Right cardiac atrium (tissue), 5 donors: ENCODE data around the gene PKN2. TPM values are rescaled to one million over a fixed set of nuclear protein-coding genes. Genes with fewer than 3 reads are reported as not detected.
A peak's percentile ranks its signal among the peaks of the same experiment; 100 is the strongest.
"Not testable (repeated sequence)": the region's sequence is repeated elsewhere in the genome, so short reads cannot be mapped to it uniquely, and the experiment has no call there.

Source experiments
- ATAC-seq, 2 donors: fragments of 200-7000 bp; cut with Tn5 transposase; one replicate each; pipeline versions ENCODE4 v1.8.0 to v1.9.1; 2020; ENCODE audit warnings: moderate library complexity in 2 of 2, mild to moderate bottlenecking in 1 of 2
- DNase-seq, 3 donors: peaks; one replicate each; pipeline ENCODE4 v3.0.0-alpha.2; 2020
- H3K27ac ChIP-seq: one replicate; pipeline ENCODE4 v1.5.1; 2013; ENCODE audit warnings: mild to moderate bottlenecking, low read length, control low read depth, moderate library complexity
- H3K27me3 ChIP-seq: one replicate; pipeline ENCODE4 v1.6.1; 2013; ENCODE audit not compliant: control insufficient read depth, insufficient read depth
- H3K4me1 ChIP-seq: one replicate; pipeline ENCODE4 v1.6.1; 2013; ENCODE audit warnings: low read length; ENCODE audit not compliant: control insufficient read depth, insufficient read depth
- H3K4me3 ChIP-seq: one replicate; pipeline ENCODE4 v1.5.1; 2013; ENCODE audit warnings: low read length, control low read depth
- H3K9me3 ChIP-seq: one replicate; pipeline ENCODE4 v1.6.1; 2013; ENCODE audit warnings: low read length; ENCODE audit not compliant: control insufficient read depth
- whole genome bisulfite sequencing: extraction: QIAGEN DNeasy Blood & Tissue Kit; methylation state at CpG from one replicate; pipeline ENCODE4 v1.1.7; 2013; 5-methylcytosine and 5-hydroxymethylcytosine counted together
- intact Hi-C, 4 donors: fragments of 100-400 bp; cut with DNase I; formaldehyde crosslinking; loops; one replicate each; pipeline versions ENCODE4 v1.11.0 to v1.14.0; 2022 to 2023
- polyA plus RNA-seq: library from polyadenylated mRNA; stranded (reverse); fragments of 200-250 nt; gene quantifications from one replicate; pipeline ENCODE4 v1.2.3, GENCODE V29; 2013
- total RNA-seq, 4 donors: library from RNA; stranded (reverse); fragmentation: NEBNext Ultra II Directional; extraction: Animal tissue kit (Norgen Biotek cat#: 25700); gene quantifications; one replicate each; pipeline ENCODE4 v1.2.1, GENCODE V29; 2021
- donor health status: healthy with polysubstance abuse.
- donor health status: DM: no; HTN: yes; CAD: no.
- donor health status: DM: no; HTN: no; CAD: no.
- donor health status: DM: no; HTN: yes; CAD: no; lungs with severe emphysema.
- donor health status: DM: yes; HTN: yes; CAD: no.

PKN2 gene
- total and polyA plus RNA-seq, 5 donors = 9.8 to 33.8 (median 30.6) TPM

DNA sequence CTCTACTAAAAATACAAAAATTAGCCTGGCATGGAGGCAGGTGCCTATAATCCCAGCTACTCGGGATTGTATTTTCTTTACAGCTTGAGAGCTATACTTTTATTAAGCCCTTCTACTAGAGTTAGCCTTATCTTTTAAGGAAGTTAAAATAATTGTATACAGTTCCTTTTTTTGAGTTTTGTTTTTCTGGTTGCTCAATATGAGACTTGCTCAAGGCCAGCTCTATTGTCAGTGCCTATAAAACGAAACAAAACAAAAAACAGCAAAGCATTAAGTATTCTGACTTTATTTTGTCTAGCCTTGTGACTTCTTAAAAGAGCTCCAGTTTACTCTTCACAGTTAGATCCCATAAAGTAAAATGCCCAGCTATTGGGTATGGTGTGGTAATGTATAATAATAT, 17.2 kb downstream of the PKN2 start:
- Histone ChIP-seq H3K9me3 (no peaks in the 10 kb centered on the region), H3K4me1 (peaks cover 3% of the 10 kb centered on the region), H3K27me3 (no peaks in the 10 kb centered on the region), H3K4me3 (no peak overlapping the region), H3K27ac (no peak overlapping the region)
- DNase-seq (no peak), ATAC-seq (peak; percentile 33 to 61)
- 58% methylated on average over 2 of the region's 2 CpGs for WGBS
- intact Hi-C loops = no loop called here

DNA sequence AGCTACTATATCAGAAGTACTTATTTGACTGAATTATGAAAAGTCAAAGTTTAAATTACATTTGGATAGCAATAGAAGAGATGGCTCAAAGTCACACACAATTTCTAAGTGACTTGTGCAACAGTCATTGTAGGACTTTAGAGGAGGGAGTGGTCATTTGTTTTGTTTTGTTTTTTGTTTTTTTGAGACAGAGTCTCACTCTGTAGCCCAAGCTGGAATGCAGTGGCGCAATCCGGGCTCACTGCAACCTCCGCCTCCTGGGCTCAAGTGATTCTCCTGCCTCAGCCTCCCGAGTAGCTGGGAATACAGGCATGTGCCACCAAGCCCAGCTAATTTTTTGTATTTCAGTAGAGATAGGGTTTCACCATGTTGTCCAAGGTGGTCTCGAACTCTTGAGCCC, 17.7 kb downstream of the PKN2 start:
- intact Hi-C loops, H3K9me3 ChIP-seq, H3K4me1 ChIP-seq, H3K27ac ChIP-seq, H3K27me3 ChIP-seq, H3K4me3 ChIP-seq: not testable (repeated sequence)
- 87% methylated on average over 5 of the region's 5 CpGs for WGBS
- ATAC-seq (peak in 1 of 2 donors; percentile 28), DNase-seq (peak; percentile 21 to 71 (median 65))

DNA sequence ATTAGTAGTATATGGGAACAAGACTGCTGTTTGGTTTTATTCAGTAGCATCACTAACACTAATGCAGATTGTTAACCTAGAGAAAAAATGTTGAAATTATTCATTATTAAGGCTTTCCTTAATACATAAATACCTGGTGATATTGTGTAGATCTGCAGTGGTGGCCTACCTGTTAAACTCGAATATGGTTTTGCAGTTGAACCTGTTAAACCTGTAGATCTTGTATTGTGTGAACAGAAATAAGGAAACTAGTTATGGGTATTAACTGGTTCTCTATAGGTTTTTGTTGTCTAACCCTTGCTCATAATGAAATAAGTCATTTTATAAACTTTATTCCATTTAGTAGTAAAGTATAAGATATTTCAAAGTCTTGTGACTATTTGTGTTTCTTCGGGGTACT, 23.9 kb downstream of the PKN2 start:
- peaks cover 2% of the 10 kb centered on the region for H3K4me1 ChIP-seq
- H3K9me3 ChIP-seq = no peaks in the 10 kb centered on the region
- WGBS = 94% methylated on average over 2 of the region's 2 CpGs
- DNase-seq (no peak), ATAC-seq (no peak)
- no peak overlapping the region for H3K4me3 ChIP-seq
- no peaks in the 10 kb centered on the region for H3K27me3 ChIP-seq
- intact Hi-C loops = no loop called here
- no peak overlapping the region for H3K27ac ChIP-seq

DNA sequence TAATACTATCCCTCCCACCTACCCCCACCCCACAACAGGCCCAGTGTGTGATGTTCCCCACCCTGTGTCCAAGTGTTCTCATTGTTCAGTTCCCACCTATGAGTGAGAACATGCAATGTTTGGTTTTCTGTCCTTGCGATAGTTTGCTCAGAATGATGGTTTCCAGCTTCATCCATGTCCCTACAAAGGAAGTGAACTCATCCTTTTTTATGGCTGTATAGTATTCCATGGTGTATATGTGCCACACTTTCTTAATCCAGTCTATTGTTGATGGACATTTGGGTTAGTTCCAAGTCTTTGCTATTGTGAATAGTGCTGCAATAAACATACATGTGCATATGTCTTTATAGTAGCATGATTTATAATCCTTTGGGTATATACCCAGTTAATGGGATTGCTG, 28.8 kb downstream of the PKN2 start:
- H3K9me3 ChIP-seq, H3K4me3 ChIP-seq, H3K27ac ChIP-seq, H3K27me3 ChIP-seq, intact Hi-C loops, H3K4me1 ChIP-seq, ATAC-seq, DNase-seq: not testable (repeated sequence)
- 97% methylated on average over 1 of the region's 1 CpG for WGBS

DNA sequence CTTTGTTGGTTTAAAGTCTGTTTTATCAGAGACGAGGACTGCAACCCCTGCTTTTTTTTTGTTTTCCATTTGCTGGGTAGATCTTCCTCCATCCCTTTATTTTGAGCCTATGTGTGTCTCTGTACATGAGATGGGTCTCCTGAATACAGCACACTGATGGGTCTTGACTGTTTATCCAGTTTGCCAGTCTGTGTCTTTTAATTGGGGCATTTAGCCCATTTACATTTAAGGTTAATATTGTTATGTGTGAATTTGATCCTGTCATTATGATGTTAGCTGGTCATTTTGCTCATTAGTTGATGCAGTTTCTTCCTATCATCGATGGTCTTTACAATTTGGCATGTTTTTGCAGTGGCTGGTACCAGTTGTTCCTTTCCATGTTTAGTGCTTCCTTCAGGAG, 32.5 kb downstream of the PKN2 start:
- H3K27me3 ChIP-seq, DNase-seq, ATAC-seq, H3K4me3 ChIP-seq, H3K9me3 ChIP-seq, intact Hi-C loops, H3K4me1 ChIP-seq, H3K27ac ChIP-seq: not testable (repeated sequence)
- WGBS = 97% methylated on average over 2 of the region's 2 CpGs

DNA sequence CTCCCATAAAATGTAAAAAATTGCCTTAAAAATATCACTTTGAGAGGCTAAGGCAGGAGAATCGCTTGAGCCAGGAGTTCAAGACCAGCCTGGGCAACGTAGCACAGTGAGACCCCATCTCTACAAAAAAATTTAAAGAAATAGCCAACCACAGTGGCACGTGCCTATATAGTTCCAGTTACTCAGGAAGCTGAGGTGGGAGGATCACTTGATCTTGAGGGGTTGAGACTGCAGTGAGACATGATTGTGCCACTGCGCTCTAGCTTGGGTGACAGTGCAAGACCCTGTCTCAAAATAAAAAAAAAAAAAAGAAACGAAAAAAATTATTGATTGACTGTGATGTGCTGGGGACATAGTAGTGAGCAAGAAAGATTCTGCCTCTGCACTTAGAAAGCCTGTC, 38.4 kb downstream of the PKN2 start:
- intact Hi-C loops = no loop called here
- no peaks in the 10 kb centered on the region for H3K9me3 ChIP-seq
- 92% methylated on average over 5 of the region's 5 CpGs for WGBS
- no peak for ATAC-seq
- DNase-seq = no peak
- H3K4me1 ChIP-seq = no peaks in the 10 kb centered on the region
- no peaks in the 10 kb centered on the region for H3K27me3 ChIP-seq
- no peak overlapping the region for H3K27ac ChIP-seq
- H3K4me3 ChIP-seq = no peak overlapping the region

DNA sequence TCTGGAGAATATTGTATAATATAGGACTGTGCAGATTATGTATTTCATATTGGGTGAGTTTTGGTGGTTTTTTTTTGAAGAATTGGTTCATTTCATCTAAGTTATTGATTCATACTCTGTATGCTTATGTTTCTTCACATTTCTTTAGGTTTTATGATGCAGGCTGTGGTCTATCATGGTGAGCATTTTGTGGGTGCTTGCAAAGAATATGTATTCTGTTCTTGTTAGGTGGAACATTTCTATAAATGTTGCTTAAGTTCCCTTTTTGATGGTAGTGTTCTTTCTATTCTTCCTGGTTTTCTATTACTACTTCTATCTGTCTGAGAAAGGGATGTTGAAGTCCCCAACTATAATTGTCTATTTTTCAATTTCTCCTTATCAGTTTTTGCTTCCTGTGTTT, 42.6 kb downstream of the PKN2 start:
- intact Hi-C loops = no loop called here
- H3K27ac ChIP-seq = no peak overlapping the region
- H3K9me3 ChIP-seq = no peaks in the 10 kb centered on the region
- H3K4me3 ChIP-seq = no peak overlapping the region
- DNase-seq (no peak), ATAC-seq (no peak)
- no peaks in the 10 kb centered on the region for H3K27me3 ChIP-seq
- H3K4me1 ChIP-seq = no peaks in the 10 kb centered on the region

DNA sequence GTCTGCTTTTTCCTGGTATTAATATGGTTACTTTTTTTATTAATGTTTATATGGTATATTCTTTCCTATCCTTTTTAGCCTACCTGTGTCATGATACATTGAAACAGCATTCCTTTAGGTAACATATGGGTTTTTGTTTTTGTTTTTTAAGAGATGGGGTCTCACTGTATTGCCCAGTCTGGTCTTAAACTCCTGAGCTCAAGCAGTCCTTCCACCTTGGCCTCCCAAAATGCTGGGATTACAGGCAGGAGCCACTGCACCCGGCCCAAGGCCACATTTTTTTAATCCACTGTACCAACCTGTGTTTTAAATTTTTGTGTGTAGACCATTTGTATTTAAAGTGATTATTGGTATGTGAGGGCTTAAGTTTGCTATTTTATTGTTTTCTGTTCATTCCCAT, 43.1 kb downstream of the PKN2 start:
- WGBS = 89% methylated on average over 1 of the region's 1 CpG
- no peaks in the 10 kb centered on the region for H3K27me3 ChIP-seq
- DNase-seq (no peak), ATAC-seq (no peak)
- H3K4me3 ChIP-seq = no peak overlapping the region
- no peaks in the 10 kb centered on the region for H3K4me1 ChIP-seq
- no peak overlapping the region for H3K27ac ChIP-seq
- intact Hi-C loops = no loop called here
- no peaks in the 10 kb centered on the region for H3K9me3 ChIP-seq

DNA sequence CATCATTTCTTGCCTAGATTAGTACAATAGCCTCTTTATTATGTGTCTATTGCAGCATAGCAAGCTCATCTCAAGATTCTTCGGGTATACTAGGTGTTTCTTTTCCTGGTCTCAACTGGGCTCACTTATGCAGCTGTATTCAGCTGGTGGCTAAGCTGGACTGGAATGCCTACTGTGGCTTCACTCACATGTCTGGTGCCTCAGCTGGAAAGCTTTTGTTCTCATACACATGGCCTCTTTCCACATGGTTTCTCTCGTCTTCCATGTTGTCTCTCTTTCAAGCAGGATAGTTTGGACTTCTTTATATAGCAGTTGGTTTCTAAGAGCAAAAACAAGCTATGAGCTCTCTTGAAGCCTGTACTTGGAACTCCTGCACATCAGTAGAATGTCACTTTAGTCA, 45.2 kb downstream of the PKN2 start:
- intact Hi-C loops = no loop called here
- no peak overlapping the region for H3K27ac ChIP-seq
- no peaks in the 10 kb centered on the region for H3K4me1 ChIP-seq
- DNase-seq (no peak), ATAC-seq (no peak)
- H3K4me3 ChIP-seq = no peak overlapping the region
- H3K27me3 ChIP-seq = no peaks in the 10 kb centered on the region
- no peaks in the 10 kb centered on the region for H3K9me3 ChIP-seq
- 99% methylated on average over 2 of the region's 2 CpGs for WGBS

DNA sequence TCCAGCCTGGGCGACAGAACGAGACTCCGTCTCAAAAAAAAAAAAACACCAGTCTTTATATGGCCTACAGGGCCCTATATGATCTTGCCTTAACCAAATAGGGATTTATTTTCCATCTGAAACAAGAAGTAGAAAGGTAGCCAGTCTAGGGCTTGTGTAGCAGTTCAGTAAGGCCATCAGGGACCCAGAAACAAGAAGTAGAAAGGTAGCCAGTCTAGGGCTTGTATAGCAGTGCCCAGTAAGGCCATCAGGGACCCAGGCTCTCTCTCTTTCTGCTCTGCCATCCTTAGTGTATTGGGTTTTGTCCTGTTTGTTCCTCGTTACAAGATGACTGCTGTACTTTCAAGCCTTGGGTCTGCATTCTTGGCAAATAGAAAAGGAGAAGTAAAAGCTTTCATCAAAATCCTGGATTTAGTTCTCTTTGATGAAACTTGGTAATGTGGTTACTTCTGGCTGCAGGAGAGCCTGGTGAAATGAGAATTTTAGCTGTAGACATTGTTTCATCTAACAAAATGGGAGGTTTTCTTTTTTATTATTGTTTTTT, 46.1 kb downstream of the PKN2 start:
- Histone ChIP-seq H3K9me3 (no peaks in the 10 kb centered on the region), H3K4me1 (no peaks in the 10 kb centered on the region), H3K27me3 (no peaks in the 10 kb centered on the region), H3K4me3 (no peak overlapping the region), H3K27ac (no peak overlapping the region)
- DNase-seq (no peak), ATAC-seq (peak in 1 of 2 donors; percentile 20)
- 88% methylated on average over 4 of the region's 4 CpGs for WGBS
- intact Hi-C loops = no loop called here

DNA sequence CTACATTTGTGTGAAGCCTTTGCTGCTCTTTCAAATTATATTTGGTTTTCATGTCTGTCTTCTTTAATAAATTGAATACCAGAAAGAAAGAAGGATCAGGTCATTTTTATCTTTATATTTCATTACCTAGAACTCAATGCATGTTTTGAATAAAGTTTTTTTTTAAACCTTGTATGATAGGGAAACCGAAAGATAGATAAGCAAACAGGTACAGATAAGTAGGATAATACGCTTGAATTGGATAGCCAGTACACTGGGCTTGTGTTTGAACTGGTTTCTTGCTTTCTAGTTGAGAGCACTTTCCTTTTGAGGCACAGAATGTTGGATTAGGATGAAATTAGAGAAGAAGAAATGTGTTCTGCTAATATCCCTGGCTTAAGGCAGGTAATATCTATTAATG, 46.9 kb downstream of the PKN2 start:
- WGBS = 68% methylated on average over 2 of the region's 2 CpGs
- H3K4me3 ChIP-seq = no peak overlapping the region
- H3K27me3 ChIP-seq = no peaks in the 10 kb centered on the region
- intact Hi-C loops = no loop called here
- ATAC-seq = no peak
- H3K4me1 ChIP-seq = no peaks in the 10 kb centered on the region
- no peak overlapping the region for H3K27ac ChIP-seq
- DNase-seq = no peak
- no peaks in the 10 kb centered on the region for H3K9me3 ChIP-seq
